Measurements from ENCODE around the gene PTPN18.

DNA sequence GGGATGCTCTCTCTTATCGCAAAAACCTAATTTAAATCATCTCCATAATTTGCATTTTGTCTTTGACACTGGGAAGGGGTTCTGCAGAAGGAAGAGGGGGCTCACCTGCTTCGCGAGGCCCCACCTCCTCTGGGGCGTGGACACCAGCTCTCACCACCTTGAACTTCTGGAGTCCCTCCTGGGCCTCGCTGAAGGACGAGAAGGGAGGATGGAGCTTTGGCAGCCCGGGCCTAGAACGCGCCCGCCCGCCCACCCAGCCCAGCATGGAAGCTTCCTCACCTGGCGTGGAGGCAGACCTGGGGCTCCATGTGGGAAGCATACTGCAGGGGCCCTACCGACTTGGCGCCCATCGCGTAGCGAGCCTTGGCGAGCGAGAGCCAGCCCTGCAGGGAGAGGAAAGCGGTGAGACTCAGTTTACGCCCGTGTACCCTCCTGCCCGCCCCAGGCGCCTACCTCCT lies 14.3 kb upstream of the PTPN18 start:
- no peak for TF ChIP-seq CTCF (IDR thresholded peaks at IDR 0.05)
- no peak for TF ChIP-seq POLR2AphosphoS5 (IDR thresholded peaks at IDR 0.05)
- no peak for TF ChIP-seq EP300 (IDR thresholded peaks at IDR 0.05)
- TF ChIP-seq POLR2A (IDR thresholded peaks at IDR 0.05), result no peak

All from sigmoid colon (tissue), 4 donors.